Stimulated activated CD8-positive, alpha-beta memory T cell treated with anti-CD3 and anti-CD28 coated beads, Interleukin-4, amount 100 ng/mL, for 4 hours (primary cell): Measurements from ENCODE around the gene ABCB10.
"Not testable (repeated sequence)": the region's sequence is repeated elsewhere in the genome, so short reads cannot be mapped to it uniquely, and the experiment has no call there.

Source experiments
- DNase-seq, 2 donors: peaks; one replicate each; pipeline ENCODE4 v3.0.0-alpha.2; 2020; ENCODE audit warnings: low read depth in 2 of 2, low spot score in 1 of 2

ABCB10 gene

GRCh38 chr1:229572286-229572685 is 13.8 kb upstream of the ABCB10 start:
- DNase-seq = no peak

- no peak for DNase-seq
Measured at GRCh38 chr1:229570891-229571516, 12.5 kb upstream of the ABCB10 start.

- no peak for DNase-seq
Measured at GRCh38 chr1:229570305-229570704, 11.8 kb upstream of the ABCB10 start.

- DNase-seq = no peak
Measured at GRCh38 chr1:229567109-229567868, 8.8 kb upstream of the ABCB10 start.

- no peak for DNase-seq
Measured at GRCh38 chr1:229563701-229564100, 5.2 kb upstream of the ABCB10 start.

- DNase-seq = no peak
Measured at GRCh38 chr1:229563241-229563640, 4.7 kb upstream of the ABCB10 start.

GRCh38 chr1:229562686-229563085 is 4.2 kb upstream of the ABCB10 start:
- no peak for DNase-seq

GRCh38 chr1:229561141-229561540 is 2.6 kb upstream of the ABCB10 start:
- no peak for DNase-seq

- DNase-seq = not testable (repeated sequence)
Measured at GRCh38 chr1:229560124-229560523, 1.6 kb upstream of the ABCB10 start.

- not testable (repeated sequence) for DNase-seq
Measured at GRCh38 chr1:229559336-229559801, 862 bp upstream of the ABCB10 start.

- peak in 1 of 2 donors; percentile 4 for DNase-seq
Measured at GRCh38 chr1:229557913-229558414, 543 bp downstream of the ABCB10 start.

- no peak for DNase-seq
Measured at GRCh38 chr1:229557200-229557850, 1.2 kb downstream of the ABCB10 start.

GRCh38 chr1:229554886-229555621 is 3.5 kb downstream of the ABCB10 start:
- no peak for DNase-seq

GRCh38 chr1:229553621-229554130 is 4.8 kb downstream of the ABCB10 start:
- no peak for DNase-seq

- no peak for DNase-seq
Measured at GRCh38 chr1:229552732-229553131, 5.8 kb downstream of the ABCB10 start.

GRCh38 chr1:229550812-229551567 is 7.5 kb downstream of the ABCB10 start:
- no peak for DNase-seq

- DNase-seq = no peak
Measured at GRCh38 chr1:229547542-229547941, 11.0 kb downstream of the ABCB10 start.

- no peak for DNase-seq
Measured at GRCh38 chr1:229544587-229544986, 13.9 kb downstream of the ABCB10 start.

- DNase-seq = no peak
Measured at GRCh38 chr1:229539863-229540506, 18.5 kb downstream of the ABCB10 start.

- DNase-seq = no peak
Measured at GRCh38 chr1:229538945-229539344, 19.6 kb downstream of the ABCB10 start.
